Measurements from ENCODE around the gene BMPER. TPM values are rescaled to one million over a fixed set of nuclear protein-coding genes. Genes with fewer than 3 reads are reported as not detected.
A peak's percentile ranks its signal among the peaks of the same experiment; 100 is the strongest.

Gene BMPER
- total and polyA plus RNA-seq, 12 donors = 0.29 to 1.9 (median 0.85) TPM; not detected in 2

DNA sequence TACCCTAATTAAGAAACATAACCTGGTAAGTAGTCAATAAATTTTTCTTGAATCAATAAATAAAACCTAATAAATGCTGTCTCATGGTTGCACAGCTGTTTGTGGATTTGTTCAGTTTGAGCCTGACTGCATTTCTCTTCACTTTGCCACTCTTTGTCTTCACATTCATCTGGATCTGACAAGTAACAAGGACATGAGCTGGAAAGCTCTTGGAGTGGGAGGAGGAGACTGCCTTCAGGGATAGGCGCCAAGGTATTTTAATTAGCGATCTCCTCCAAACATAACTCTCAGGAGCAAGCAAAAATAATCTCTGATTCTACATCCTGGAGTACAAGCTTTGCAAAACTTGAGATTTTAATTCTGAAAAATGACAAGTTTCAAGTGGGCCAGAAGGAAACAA lies 251.0 kb downstream of the BMPER start:
- no peaks in the 10 kb centered on the region for H3K36me3 ChIP-seq (replicated peaks in 1 of 2)
- no peak for DNase-seq
- WGBS, 4 donors = 50 to 66% (median 60%) methylated on average over 2 of the region's 2 CpGs
- no peak for TF ChIP-seq CTCF (IDR thresholded peaks at IDR 0.05)
- H3K27ac ChIP-seq = no peak overlapping the region
- intact Hi-C loops (cut with DNase I) = no loop called here
- H3K4me3 ChIP-seq = no peak overlapping the region
- no peaks in the 10 kb centered on the region for H3K9me3 ChIP-seq (replicated peaks in 1 of 3)
- no peaks in the 10 kb centered on the region for H3K4me1 ChIP-seq (replicated peaks in 1 of 2)
- H3K27me3 ChIP-seq = no peaks in the 10 kb centered on the region

- Histone ChIP-seq H3K4me1 (replicated peaks in 1 of 2) (no peaks in the 10 kb centered on the region), H3K9me3 (replicated peaks in 1 of 3) (no peaks in the 10 kb centered on the region), H3K4me3 (no peak overlapping the region), H3K27ac (no peak overlapping the region), H3K27me3 (no peaks in the 10 kb centered on the region), H3K36me3 (replicated peaks in 1 of 2) (no peaks in the 10 kb centered on the region)
- intact Hi-C loops (cut with DNase I) = no loop called here
- WGBS, 4 donors = 60 to 75% (median 64%) methylated on average over 2 of the region's 2 CpGs
- no peak for DNase-seq
- TF ChIP-seq POLR2A (IDR thresholded peaks at IDR 0.05) = no peak
- TF ChIP-seq CTCF (IDR thresholded peaks at IDR 0.05) = no peak
These were observed 251.8 kb downstream of the BMPER start for GRCh38 chr7:34157137-34157536.

DNA sequence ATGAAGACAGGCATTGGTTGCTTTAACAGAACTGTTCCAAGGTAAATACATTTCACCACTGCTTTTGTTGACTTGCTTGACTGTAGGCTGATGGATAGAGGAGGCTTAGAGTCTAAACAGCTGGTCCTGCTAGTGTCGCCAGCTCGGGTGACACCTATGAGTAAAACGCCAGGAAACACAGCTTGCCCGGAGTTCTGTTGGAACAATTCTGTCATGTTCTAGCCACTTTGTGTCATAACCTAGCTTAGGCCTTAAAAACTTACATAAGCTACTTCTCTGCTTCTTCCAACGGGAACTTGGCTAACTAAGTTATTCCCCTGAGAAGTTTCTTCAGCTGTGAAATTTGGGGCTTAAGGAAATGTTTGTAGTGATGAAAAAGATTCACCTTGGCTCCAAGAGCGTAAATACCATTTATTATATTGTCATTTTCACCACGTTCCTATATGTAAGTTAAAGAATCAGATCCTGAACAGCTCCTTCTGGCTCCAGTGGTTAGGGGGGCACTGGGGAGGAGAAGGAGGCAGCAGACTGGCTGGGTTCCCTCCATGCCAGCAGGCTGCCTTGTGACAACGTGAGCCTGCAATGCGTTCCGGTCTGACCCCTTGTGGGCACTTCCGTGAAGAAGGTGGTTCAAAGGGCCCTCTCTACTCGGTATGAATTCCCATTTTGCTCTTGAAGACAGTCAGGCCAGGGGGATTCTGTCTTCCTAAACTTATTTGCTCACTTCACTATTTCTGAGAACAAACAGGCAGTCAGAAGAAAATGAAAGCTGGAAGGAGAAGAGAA lies 253.2 kb downstream of the BMPER start:
- Histone ChIP-seq H3K4me1 (replicated peaks in 1 of 2) (no peaks in the 10 kb centered on the region), H3K36me3 (replicated peaks in 1 of 2) (no peaks in the 10 kb centered on the region), H3K4me3 (no peak overlapping the region), H3K27me3 (no peaks in the 10 kb centered on the region), H3K9me3 (replicated peaks in 1 of 3) (no peaks in the 10 kb centered on the region), H3K27ac (no peak overlapping the region)
- intact Hi-C loops (cut with DNase I) = no loop called here
- no peak for TF ChIP-seq CTCF (IDR thresholded peaks at IDR 0.05)
- DNase-seq = peak in 1 of 7 donors; percentile 64
- WGBS, 4 donors = 55 to 59% (median 59%) methylated on average over 11 to 12 of the region's 12 CpGs

GRCh38 chr7:34160261-34160752 lies 255.0 kb downstream of the BMPER start:
- no peaks in the 10 kb centered on the region for H3K36me3 ChIP-seq (replicated peaks in 1 of 2)
- H3K9me3 ChIP-seq (replicated peaks in 1 of 3) = no peaks in the 10 kb centered on the region
- H3K27ac ChIP-seq = no peak overlapping the region
- no peak for DNase-seq
- WGBS, 4 donors = 47 to 83% (median 78%) methylated on average over 2 of the region's 2 CpGs
- no peak overlapping the region for H3K4me3 ChIP-seq
- TF ChIP-seq CTCF (IDR thresholded peaks at IDR 0.05) = no peak
- no peak for TF ChIP-seq POLR2A (IDR thresholded peaks at IDR 0.05)
- H3K27me3 ChIP-seq = no peaks in the 10 kb centered on the region
- no peaks in the 10 kb centered on the region for H3K4me1 ChIP-seq (replicated peaks in 1 of 2)
- intact Hi-C loops (cut with DNase I) = no loop called here

All from adrenal gland (tissue), 12 donors.